ENCODE measurements around the gene HSF2BP.

The HSF2BP gene

GRCh38 chr21:43662286-43662685 lies 3.0 kb upstream of the HSF2BP start:
- Histone ChIP-seq H3K36me3 (replicated peaks) (peaks cover 13% of the 10 kb centered on the region), H3K27me3 (replicated peaks) (no peaks in the 10 kb centered on the region), H3K4me3 (ENCODE audit: low read depth, low read length) (no peak overlapping the region), H3K27ac (no peak overlapping the region)
- TF ChIP-seq CTCF (IDR thresholded peaks at IDR 0.05; ENCODE audit: low read depth, low read length, missing control alignments) = no peak
- in situ Hi-C loops (cut with HindIII; ENCODE audit: low pct_ligation_motif_present, low sequenced_read_pairs) = no loop called here
- DNase-seq = no peak

- Histone ChIP-seq H3K27me3 (replicated peaks) (no peaks in the 10 kb centered on the region), H3K4me3 (ENCODE audit: low read depth, low read length) (no peak overlapping the region), H3K27ac (peak overlapping the region; percentile 85), H3K36me3 (replicated peaks) (peaks cover 8% of the 10 kb centered on the region)
- TF ChIP-seq CTCF (IDR thresholded peaks at IDR 0.05; ENCODE audit: low read depth, low read length, missing control alignments) = no peak
- in situ Hi-C loops (cut with HindIII; ENCODE audit: low pct_ligation_motif_present, low sequenced_read_pairs) = no loop called here
- DNase-seq = no peak
Measured at GRCh38 chr21:43658769-43659135, 536 bp downstream of the HSF2BP start.

GRCh38 chr21:43658088-43658741 lies 1.1 kb downstream of the HSF2BP start:
- in situ Hi-C loops (cut with HindIII; ENCODE audit: low pct_ligation_motif_present, low sequenced_read_pairs) = no loop called here
- no peaks in the 10 kb centered on the region for H3K27me3 ChIP-seq (replicated peaks)
- no peak for DNase-seq
- TF ChIP-seq CTCF (IDR thresholded peaks at IDR 0.05; ENCODE audit: low read depth, low read length, missing control alignments) = no peak
- no peak overlapping the region for H3K27ac ChIP-seq
- H3K4me3 ChIP-seq (ENCODE audit: low read depth, low read length) = no peak overlapping the region
- H3K36me3 ChIP-seq (replicated peaks) = peaks cover 5% of the 10 kb centered on the region

GRCh38 chr21:43657355-43658087 lies 1.8 kb downstream of the HSF2BP start:
- no peak overlapping the region for H3K4me3 ChIP-seq (ENCODE audit: low read depth, low read length)
- H3K27me3 ChIP-seq (replicated peaks) = no peaks in the 10 kb centered on the region
- DNase-seq = no peak
- no peak overlapping the region for H3K27ac ChIP-seq
- in situ Hi-C loops (cut with HindIII; ENCODE audit: low pct_ligation_motif_present, low sequenced_read_pairs) = no loop called here
- no peak for TF ChIP-seq CTCF (IDR thresholded peaks at IDR 0.05; ENCODE audit: low read depth, low read length, missing control alignments)
- peaks cover 5% of the 10 kb centered on the region for H3K36me3 ChIP-seq (replicated peaks)

GRCh38 chr21:43654806-43655489 lies 4.3 kb downstream of the HSF2BP start:
- TF ChIP-seq CTCF (IDR thresholded peaks at IDR 0.05; ENCODE audit: low read depth, low read length, missing control alignments) = no peak
- DNase-seq = peak; percentile 57
- in situ Hi-C loops (cut with HindIII; ENCODE audit: low pct_ligation_motif_present, low sequenced_read_pairs) = no loop called here
- Histone ChIP-seq H3K27me3 (replicated peaks) (no peaks in the 10 kb centered on the region), H3K27ac (peak overlapping the region; percentile 23), H3K4me3 (ENCODE audit: low read depth, low read length) (no peak overlapping the region), H3K36me3 (replicated peaks) (no peaks in the 10 kb centered on the region)

All from brain microvascular endothelial cell (primary cell).